GM12892 (cell line): ENCODE results near the gene SHISA6.

Source experiments
- DNase-seq: peaks from one replicate; pipeline ENCODE4 v3.0.0; 2011; ENCODE audit not compliant: insufficient read length
- FAIRE-seq: peaks from 2 replicates; lab custom pipeline; 2011; peaks lifted over from hg19 to GRCh38; lab: Jason Lieb, UNC
- POLR2A ChIP-seq: IDR thresholded peaks from 2 replicates; pipeline ENCODE4 v1.6.1; 2011; ENCODE audit warnings: low read depth, low read length, control low read depth
- POLR2AphosphoS5 ChIP-seq: IDR thresholded peaks from 2 replicates; pipeline ENCODE4 v1.6.1; 2011; ENCODE audit warnings: low read depth, low read length, control low read depth
- TAF1 ChIP-seq: IDR thresholded peaks from 2 replicates; pipeline ENCODE4 v1.6.1; 2011; ENCODE audit warnings: low read depth, mild to moderate bottlenecking, control low read depth, low read length, borderline replicate concordance

The SHISA6 gene

DNA sequence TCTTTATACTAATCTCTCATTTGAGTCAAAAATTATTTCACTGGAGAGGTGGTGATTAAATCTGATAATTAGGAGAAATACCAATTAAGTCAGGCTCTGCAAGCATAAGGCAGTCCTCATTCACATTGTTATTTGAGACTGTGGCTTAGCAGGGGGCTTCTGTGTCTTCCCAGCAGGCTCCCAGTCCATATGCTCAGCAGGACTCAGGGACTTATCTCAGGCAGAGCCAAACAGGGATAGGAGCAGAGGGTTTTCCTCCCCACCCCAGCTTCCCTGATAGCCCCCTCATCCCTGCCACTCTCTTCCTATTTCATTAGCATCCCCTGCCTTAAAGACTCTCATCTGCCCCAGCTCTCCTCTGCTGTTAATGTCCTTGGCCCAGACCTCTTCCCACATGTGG lies 252.9 kb downstream of the SHISA6 start:
- DNase-seq (no peak), FAIRE-seq (no peak)
- TF ChIP-seq POLR2A (no peak), POLR2AphosphoS5 (no peak), TAF1 (no peak)

DNA sequence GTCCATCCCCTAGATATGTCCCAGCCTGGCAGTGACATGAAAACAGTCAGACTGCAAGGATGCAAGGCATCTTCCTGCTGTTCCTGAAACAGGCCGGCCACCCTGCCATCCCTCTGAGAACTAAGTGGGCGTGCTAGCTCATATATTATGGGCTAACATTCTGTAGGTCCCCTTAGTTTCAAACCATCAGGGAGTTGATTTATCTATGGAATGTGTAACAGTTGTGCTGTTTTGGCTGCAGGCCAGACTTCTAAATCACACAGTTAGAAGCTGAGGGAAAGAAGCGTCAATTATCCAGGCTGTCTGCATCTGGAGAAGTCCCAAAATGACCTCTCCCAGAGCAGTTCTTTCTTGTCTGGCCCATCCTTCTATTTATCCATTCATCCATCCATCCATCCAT lies 254.6 kb downstream of the SHISA6 start:
- TF ChIP-seq POLR2AphosphoS5 = no peak
- FAIRE-seq = no peak
- no peak for DNase-seq

- DNase-seq = no peak
- no peak for FAIRE-seq
- no peak for TF ChIP-seq POLR2A
- no peak for TF ChIP-seq POLR2AphosphoS5
- no peak for TF ChIP-seq TAF1
These were observed 258.9 kb downstream of the SHISA6 start for GRCh38 chr17:11499881-11500280.

DNA sequence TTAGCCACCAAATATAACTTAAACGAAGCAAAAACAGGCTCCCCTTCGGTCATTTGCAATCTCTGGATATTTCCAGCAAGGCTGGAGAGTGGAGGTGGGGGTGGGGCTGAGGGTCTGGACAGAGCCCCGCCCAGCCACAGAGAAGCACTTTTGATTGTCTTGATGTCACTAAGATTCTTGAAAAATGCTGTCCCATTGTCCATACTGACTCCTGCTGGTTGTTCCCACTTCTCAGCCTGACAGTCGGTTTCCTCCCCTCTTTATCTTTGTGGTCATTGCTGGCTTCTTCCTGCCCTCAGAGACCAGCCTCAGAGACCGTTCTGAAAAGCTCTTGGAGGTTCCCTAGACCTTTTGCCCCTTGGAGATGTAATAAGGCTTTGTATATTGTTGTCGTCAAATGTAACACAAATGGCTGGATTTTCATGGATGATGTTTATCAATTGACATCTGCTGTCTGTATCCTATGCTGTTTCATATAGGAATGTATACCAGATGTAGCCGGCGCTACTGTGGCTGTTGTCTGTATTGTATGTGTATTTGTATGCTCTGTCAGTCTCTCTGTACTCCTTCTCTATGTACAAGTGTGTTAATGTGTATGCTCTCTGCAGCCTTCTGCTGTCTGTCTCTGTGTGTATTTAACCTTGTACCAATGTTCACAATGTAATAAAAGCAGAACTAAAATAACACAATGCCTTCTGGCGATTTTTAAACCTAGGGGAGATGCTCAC lies 262.5 kb downstream of the SHISA6 start:
- no peak for TF ChIP-seq TAF1
- TF ChIP-seq POLR2A = no peak
- TF ChIP-seq POLR2AphosphoS5 = no peak
- no peak for DNase-seq
- FAIRE-seq = no peak

DNA sequence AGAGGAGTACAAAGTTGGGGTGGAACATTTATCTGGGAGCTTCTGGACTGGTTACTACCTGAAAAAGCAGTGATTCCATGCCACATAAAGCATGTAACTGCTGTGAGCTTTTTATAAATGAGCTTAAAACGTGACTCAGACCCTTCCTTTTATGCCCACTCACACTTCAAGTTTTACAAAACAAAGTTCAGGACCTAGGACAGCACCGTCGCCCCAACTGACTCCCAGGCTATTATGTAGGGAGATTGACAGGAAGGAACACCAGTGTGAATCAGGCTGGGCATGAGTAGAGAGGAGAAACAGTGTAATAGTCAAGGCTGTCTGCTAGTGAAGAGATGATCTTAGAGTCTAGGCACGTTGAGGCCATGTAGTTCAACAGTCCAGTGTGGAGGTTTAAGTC lies 265.6 kb downstream of the SHISA6 start:
- DNase-seq = no peak
- FAIRE-seq = no peak
- TF ChIP-seq POLR2A (no peak), TAF1 (no peak), POLR2AphosphoS5 (no peak)

DNA sequence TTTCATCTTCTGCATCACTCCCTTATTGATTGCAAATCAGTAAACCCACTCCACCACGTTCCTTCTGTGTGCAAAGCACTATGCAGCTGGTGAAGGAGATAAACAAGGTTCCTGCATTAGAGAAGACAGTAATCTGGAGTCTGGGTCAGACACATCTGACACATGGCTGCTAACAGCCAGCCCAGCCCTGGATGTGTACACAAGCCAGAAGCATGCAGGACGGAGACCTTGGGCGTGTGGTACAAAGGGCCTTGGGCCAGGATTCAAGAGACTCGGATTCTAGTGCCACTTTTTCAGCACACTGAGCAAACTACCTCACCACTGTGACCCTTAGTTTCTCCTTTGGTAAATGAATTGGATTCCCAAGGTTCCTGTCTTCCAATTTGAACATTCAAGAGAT lies 270.7 kb downstream of the SHISA6 start:
- FAIRE-seq = no peak
- TF ChIP-seq TAF1 (no peak), POLR2AphosphoS5 (no peak), POLR2A (no peak)
- no peak for DNase-seq

GRCh38 chr17:11514565-11514964 lies 273.6 kb downstream of the SHISA6 start:
- FAIRE-seq (no peak), DNase-seq (no peak)
- no peak for TF ChIP-seq TAF1
- no peak for TF ChIP-seq POLR2A
- TF ChIP-seq POLR2AphosphoS5 = no peak

DNA sequence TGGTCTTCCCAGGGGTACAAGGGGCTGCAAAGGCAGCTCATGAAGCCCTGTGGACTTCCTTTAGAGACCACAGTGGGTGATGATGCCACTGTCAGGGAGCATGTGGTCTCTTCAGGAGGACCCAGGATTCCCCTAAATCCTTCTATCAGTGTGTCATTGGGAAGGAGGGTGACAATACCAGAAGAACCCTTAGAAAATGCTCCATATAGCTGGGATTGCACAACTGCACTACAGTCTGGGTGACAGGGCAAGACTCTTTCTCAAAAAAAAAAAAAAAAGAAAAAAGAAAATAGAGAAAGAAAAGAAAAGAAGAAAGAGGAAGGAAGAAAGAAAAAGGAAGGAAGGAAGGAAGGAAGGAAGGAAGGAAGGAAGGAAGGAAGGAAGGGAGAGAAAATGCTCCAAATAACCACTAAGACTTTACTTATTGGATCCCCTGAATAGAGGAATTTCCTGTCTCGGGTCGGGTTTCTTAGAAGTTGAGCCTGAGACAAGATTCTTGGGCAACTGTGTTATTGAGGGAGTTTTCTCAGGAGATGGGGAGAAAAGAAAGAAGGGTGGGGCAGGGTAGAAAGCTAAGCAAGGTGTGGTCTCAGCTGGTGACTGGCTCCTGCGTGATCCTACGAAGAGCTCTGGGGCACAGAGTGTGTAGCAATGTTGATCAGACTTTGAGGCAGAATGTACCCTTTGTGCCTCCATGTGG lies 274.1 kb downstream of the SHISA6 start:
- no peak for FAIRE-seq
- TF ChIP-seq TAF1 = no peak
- no peak for TF ChIP-seq POLR2A
- no peak for TF ChIP-seq POLR2AphosphoS5
- DNase-seq = no peak

DNA sequence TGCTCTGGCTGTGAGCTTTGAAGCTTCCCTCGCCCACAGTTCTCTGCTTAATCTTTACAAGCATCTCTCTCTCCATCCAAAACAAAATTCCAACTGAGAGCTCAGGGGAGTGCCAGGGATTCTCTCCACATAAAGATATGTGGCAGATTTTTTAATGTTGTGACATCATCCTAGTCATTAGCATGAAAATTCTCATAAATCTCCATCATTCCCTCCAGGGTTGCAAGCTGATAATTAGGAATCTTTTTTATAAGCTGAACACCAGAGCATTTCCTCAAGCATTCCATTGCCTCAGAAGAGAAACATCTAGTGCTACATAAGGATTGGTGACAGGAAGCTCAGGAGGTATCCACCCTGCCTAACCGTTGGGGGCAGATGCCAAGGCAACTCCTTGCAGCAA lies 274.9 kb downstream of the SHISA6 start:
- DNase-seq (no peak), FAIRE-seq (no peak)
- TF ChIP-seq TAF1 = no peak
- no peak for TF ChIP-seq POLR2A
- TF ChIP-seq POLR2AphosphoS5 = no peak

DNA sequence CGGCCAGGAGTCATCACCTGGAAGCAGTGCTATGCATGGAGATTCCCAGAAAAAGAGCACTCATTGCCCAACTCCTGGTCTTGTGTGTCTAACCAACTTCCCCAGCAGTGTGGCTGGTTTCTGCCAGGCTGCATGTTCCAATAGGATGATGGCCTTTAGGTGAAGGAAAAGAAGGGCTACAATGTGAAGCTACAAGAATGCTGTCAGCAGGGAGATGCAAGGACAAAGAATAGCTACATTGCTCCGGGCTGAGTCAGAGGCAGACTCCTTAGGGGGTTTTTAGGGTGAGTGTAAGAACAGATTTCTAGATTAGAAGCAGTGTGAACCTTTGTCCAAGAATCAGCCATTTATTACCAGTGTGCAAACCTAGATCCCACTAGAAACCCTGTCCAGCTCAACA lies 294.2 kb downstream of the SHISA6 start:
- no peak for DNase-seq
- FAIRE-seq = no peak
- TF ChIP-seq POLR2A (no peak), POLR2AphosphoS5 (no peak), TAF1 (no peak)

- TF ChIP-seq POLR2A (no peak), TAF1 (no peak)
- DNase-seq (no peak), FAIRE-seq (no peak)
These were observed 297.4 kb downstream of the SHISA6 start for GRCh38 chr17:11538366-11538765.

DNA sequence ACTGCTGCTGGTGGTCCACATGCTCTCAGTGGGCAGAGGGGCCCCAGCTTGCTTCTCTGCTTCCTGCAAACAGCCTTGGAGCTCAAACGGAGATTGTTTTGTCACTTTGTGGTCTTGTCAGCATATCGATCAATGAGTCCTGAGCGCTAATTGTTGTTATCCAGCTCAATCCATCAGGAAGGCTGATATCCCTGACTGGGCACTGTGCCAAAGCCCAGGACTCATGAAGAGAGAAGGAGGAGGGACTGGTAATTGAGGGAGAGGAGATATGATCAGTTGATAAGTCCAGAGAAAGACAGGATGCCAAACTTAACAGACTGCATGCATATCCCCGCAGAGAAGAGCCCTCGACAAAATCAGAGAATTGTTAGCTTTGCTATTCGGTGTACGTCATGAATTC lies 298.6 kb downstream of the SHISA6 start:
- no peak for DNase-seq
- TF ChIP-seq POLR2A (no peak), POLR2AphosphoS5 (no peak), TAF1 (no peak)
- no peak for FAIRE-seq
